Erythroblast (primary cell): ENCODE data around the gene VIM.

Experiments used
- GATA1 ChIP-seq: IDR thresholded peaks from 2 replicates; pipeline ENCODE4 v1.6.1; 2011; ENCODE audit warnings: low read depth, mild to moderate bottlenecking, control low read depth, low read length, moderate library complexity
- POLR2A ChIP-seq: IDR thresholded peaks from 2 replicates; pipeline ENCODE4 v1.6.1; 2011; ENCODE audit warnings: mild to moderate bottlenecking, low read length

- no peak for TF ChIP-seq POLR2A
- no peak for TF ChIP-seq GATA1
Observed at GRCh38 chr10:17240616-17241015, 12.6 kb downstream of the VIM start.
